Measurements from ENCODE around the gene GPN2.

Gene GPN2

GRCh38 chr1:26856604-26857469 is 33.2 kb downstream of the GPN2 start:
- no peak for TF ChIP-seq CTCF (IDR thresholded peaks at IDR 0.05; ENCODE audit: borderline replicate concordance, extremely low read depth, low read length, poor library complexity, severe bottlenecking)
- no peak for TF ChIP-seq EZH2 (IDR thresholded peaks at IDR 0.05; ENCODE audit: borderline replicate concordance, low read depth, low read length, severe bottlenecking)
- Histone ChIP-seq H3K4me1 (ENCODE audit: insufficient read depth, low read length) (no peaks in the 10 kb centered on the region), H4K20me1 (ENCODE audit: insufficient read depth, low read length) (no peaks in the 10 kb centered on the region), H3K9me3 (ENCODE audit: insufficient read depth, low read length, severe bottlenecking) (no peaks in the 10 kb centered on the region), H3K27ac (ENCODE audit: low read length) (no peak overlapping the region), H2AFZ (ENCODE audit: low read depth, low read length) (no peak overlapping the region), H3K36me3 (ENCODE audit: insufficient read depth, low read length) (peaks cover 37% of the 10 kb centered on the region), H3K9ac (ENCODE audit: low read depth, low read length) (no peak overlapping the region), H3K4me2 (ENCODE audit: insufficient read depth, low read length) (no peak overlapping the region), H3K4me3 (ENCODE audit: low read depth in 1 of 2, low read length in 2 of 2) (no peak overlapping the region), H3K79me2 (ENCODE audit: insufficient read depth, low read length) (no peaks in the 10 kb centered on the region), H3K27me3 (ENCODE audit: insufficient read depth, low read length, poor library complexity) (no peaks in the 10 kb centered on the region)
- no peak for ATAC-seq (ENCODE audit: insufficient read depth, low read depth)
- no peak for DNase-seq

- Histone ChIP-seq H3K4me2 (ENCODE audit: insufficient read depth, low read length) (no peak overlapping the region), H2AFZ (ENCODE audit: low read depth, low read length) (no peak overlapping the region), H3K4me3 (ENCODE audit: low read depth in 1 of 2, low read length in 2 of 2) (no peak overlapping the region), H3K27ac (ENCODE audit: low read length) (no peak overlapping the region), H3K27me3 (ENCODE audit: insufficient read depth, low read length, poor library complexity) (no peaks in the 10 kb centered on the region), H3K9ac (ENCODE audit: low read depth, low read length) (no peak overlapping the region), H3K79me2 (ENCODE audit: insufficient read depth, low read length) (no peaks in the 10 kb centered on the region), H3K4me1 (ENCODE audit: insufficient read depth, low read length) (no peaks in the 10 kb centered on the region), H3K36me3 (ENCODE audit: insufficient read depth, low read length) (peaks cover 43% of the 10 kb centered on the region), H4K20me1 (ENCODE audit: insufficient read depth, low read length) (no peaks in the 10 kb centered on the region), H3K9me3 (ENCODE audit: insufficient read depth, low read length, severe bottlenecking) (no peaks in the 10 kb centered on the region)
- DNase-seq: no peak
- TF ChIP-seq CTCF (IDR thresholded peaks at IDR 0.05; ENCODE audit: borderline replicate concordance, extremely low read depth, low read length, poor library complexity, severe bottlenecking) (no peak), EZH2 (IDR thresholded peaks at IDR 0.05; ENCODE audit: borderline replicate concordance, low read depth, low read length, severe bottlenecking) (no peak)
- no peak for ATAC-seq (ENCODE audit: insufficient read depth, low read depth)
Measured at GRCh38 chr1:26856181-26856580, 33.9 kb downstream of the GPN2 start.

GRCh38 chr1:26855636-26856035 is 34.4 kb downstream of the GPN2 start:
- DNase-seq (no peak), ATAC-seq (ENCODE audit: insufficient read depth, low read depth) (no peak)
- Histone ChIP-seq H3K27ac (ENCODE audit: low read length) (no peak overlapping the region), H4K20me1 (ENCODE audit: insufficient read depth, low read length) (no peaks in the 10 kb centered on the region), H3K4me3 (ENCODE audit: low read depth in 1 of 2, low read length in 2 of 2) (no peak overlapping the region), H2AFZ (ENCODE audit: low read depth, low read length) (no peak overlapping the region), H3K79me2 (ENCODE audit: insufficient read depth, low read length) (no peaks in the 10 kb centered on the region), H3K9ac (ENCODE audit: low read depth, low read length) (no peak overlapping the region), H3K9me3 (ENCODE audit: insufficient read depth, low read length, severe bottlenecking) (no peaks in the 10 kb centered on the region), H3K36me3 (ENCODE audit: insufficient read depth, low read length) (peaks cover 49% of the 10 kb centered on the region), H3K4me1 (ENCODE audit: insufficient read depth, low read length) (no peaks in the 10 kb centered on the region), H3K27me3 (ENCODE audit: insufficient read depth, low read length, poor library complexity) (no peaks in the 10 kb centered on the region), H3K4me2 (ENCODE audit: insufficient read depth, low read length) (no peak overlapping the region)
- TF ChIP-seq CTCF (IDR thresholded peaks at IDR 0.05; ENCODE audit: borderline replicate concordance, extremely low read depth, low read length, poor library complexity, severe bottlenecking): no peak
- no peak for TF ChIP-seq EZH2 (IDR thresholded peaks at IDR 0.05; ENCODE audit: borderline replicate concordance, low read depth, low read length, severe bottlenecking)
